Astrocyte of the spinal cord (primary cell): ENCODE results near the gene HGF.

ENCODE experiments used
- DNase-seq: peaks from one replicate; pipeline ENCODE4 v3.0.0; 2011; ENCODE audit warnings: low read depth, low spot score
- H3K4me3 ChIP-seq: 2 replicates; pipeline ENCODE4 v1.5.1; 2011; ENCODE audit warnings: low read depth, mild to moderate bottlenecking, low read length, moderate library complexity
- in situ Hi-C: cut with HindIII; loops from 2 replicates; pipeline ENCODE4 v1.10.0; 2017; ENCODE audit warnings: low sequenced_read_pairs
- TF ChIP-seq, protein P1 (sequence below): IDR thresholded peaks from 2 replicates; pipeline ENCODE4 v1.5.1; 2012; ENCODE audit warnings: low read depth, mild to moderate bottlenecking, low read length, inconsistent platforms

Gene HGF

GRCh38 chr7:81761821-81762220 lies 8.0 kb downstream of the HGF start:
- TF ChIP-seq, protein P1, sequence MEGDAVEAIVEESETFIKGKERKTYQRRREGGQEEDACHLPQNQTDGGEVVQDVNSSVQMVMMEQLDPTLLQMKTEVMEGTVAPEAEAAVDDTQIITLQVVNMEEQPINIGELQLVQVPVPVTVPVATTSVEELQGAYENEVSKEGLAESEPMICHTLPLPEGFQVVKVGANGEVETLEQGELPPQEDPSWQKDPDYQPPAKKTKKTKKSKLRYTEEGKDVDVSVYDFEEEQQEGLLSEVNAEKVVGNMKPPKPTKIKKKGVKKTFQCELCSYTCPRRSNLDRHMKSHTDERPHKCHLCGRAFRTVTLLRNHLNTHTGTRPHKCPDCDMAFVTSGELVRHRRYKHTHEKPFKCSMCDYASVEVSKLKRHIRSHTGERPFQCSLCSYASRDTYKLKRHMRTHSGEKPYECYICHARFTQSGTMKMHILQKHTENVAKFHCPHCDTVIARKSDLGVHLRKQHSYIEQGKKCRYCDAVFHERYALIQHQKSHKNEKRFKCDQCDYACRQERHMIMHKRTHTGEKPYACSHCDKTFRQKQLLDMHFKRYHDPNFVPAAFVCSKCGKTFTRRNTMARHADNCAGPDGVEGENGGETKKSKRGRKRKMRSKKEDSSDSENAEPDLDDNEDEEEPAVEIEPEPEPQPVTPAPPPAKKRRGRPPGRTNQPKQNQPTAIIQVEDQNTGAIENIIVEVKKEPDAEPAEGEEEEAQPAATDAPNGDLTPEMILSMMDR: no peak
- DNase-seq: no peak
- in situ Hi-C loops: no loop called here
- no peak overlapping the region for H3K4me3 ChIP-seq

- DNase-seq: no peak
- H3K4me3 ChIP-seq: no peak overlapping the region
- in situ Hi-C loops: no loop called here
- TF ChIP-seq, protein P1: no peak
Measured at GRCh38 chr7:81761031-81761430, 8.8 kb downstream of the HGF start.

- DNase-seq: no peak
- H3K4me3 ChIP-seq: no peak overlapping the region
- TF ChIP-seq, protein P1: no peak
- in situ Hi-C loops: no loop called here
Measured at GRCh38 chr7:81754918-81755696, 14.7 kb downstream of the HGF start.

- no peak overlapping the region for H3K4me3 ChIP-seq
- in situ Hi-C loops: no loop called here
- TF ChIP-seq, protein P1: no peak
- DNase-seq: no peak
Measured at GRCh38 chr7:81753392-81753791, 16.5 kb downstream of the HGF start.

- in situ Hi-C loops: no loop called here
- no peak overlapping the region for H3K4me3 ChIP-seq
- DNase-seq: no peak
- TF ChIP-seq, protein P1: no peak
Measured at GRCh38 chr7:81752318-81752714, 17.5 kb downstream of the HGF start.

GRCh38 chr7:81751619-81752317 lies 18.1 kb downstream of the HGF start:
- TF ChIP-seq, protein P1: no peak
- DNase-seq: no peak
- in situ Hi-C loops: no loop called here
- H3K4me3 ChIP-seq: no peak overlapping the region
